Activated T-helper 2 cell treated with anti-CD3 and anti-CD28 coated beads, Interferon-gamma antibody, Interleukin-2, Interleukin-4, amounts not matched to agents 10 μg/mL and 5 μg/mL and 100 μg/mL, durations not matched to agents 14 hours and 24 hours and 36 hours (primary cell): Measurements from ENCODE around the gene ETFDH. TPM values are rescaled to one million over a fixed set of nuclear protein-coding genes. Genes with fewer than 3 reads are reported as not detected.
"Not testable (repeated sequence)": the region's sequence is repeated elsewhere in the genome, so short reads cannot be mapped to it uniquely, and the experiment has no call there.

Experiments
- DNase-seq: peaks from one replicate; pipeline ENCODE4 v3.0.0; 2021; ENCODE audit warnings: low spot score
- H3K27ac Mint-ChIP-seq: one replicate; pipeline ENCODE4 v1.8.0; 2021; ENCODE audit warnings: mixed read lengths
- H3K27me3 Mint-ChIP-seq: one replicate; pipeline ENCODE4 v1.8.0; 2021; ENCODE audit warnings: low read depth, mixed read lengths
- H3K36me3 Mint-ChIP-seq: one replicate; pipeline ENCODE4 v1.8.0; 2021; ENCODE audit warnings: low read depth, mixed read lengths
- H3K4me1 Mint-ChIP-seq: one replicate; pipeline ENCODE4 v1.8.0; 2021; ENCODE audit warnings: low read depth, mixed read lengths
- H3K4me3 Mint-ChIP-seq: one replicate; pipeline ENCODE4 v1.8.0; 2021; ENCODE audit warnings: low read depth, mild to moderate bottlenecking, moderate library complexity, mixed read lengths
- H3K9me3 Mint-ChIP-seq: one replicate; pipeline ENCODE4 v1.8.0; 2021; ENCODE audit warnings: mixed read lengths
- intact Hi-C: fragments of 100-400 bp; cut with micrococcal nuclease; formaldehyde crosslinking; loops from one replicate; pipeline ENCODE4 v1.15.1; 2023
- total RNA-seq: library from RNA; stranded (reverse); gene quantifications from 2 replicates; pipeline ENCODE4 v1.2.3, GENCODE V29; 2022

Gene ETFDH
- total RNA-seq, 1 donor from 2014 or later = 23.8 TPM

GRCh38 chr4:158704274-158704673 lies 32.2 kb downstream of the ETFDH start:
- no peaks in the 10 kb centered on the region for H3K9me3 Mint-ChIP-seq
- no peak overlapping the region for H3K4me3 Mint-ChIP-seq
- H3K4me1 Mint-ChIP-seq = no peaks in the 10 kb centered on the region
- peaks cover 48% of the 10 kb centered on the region for H3K36me3 Mint-ChIP-seq
- no peaks in the 10 kb centered on the region for H3K27me3 Mint-ChIP-seq
- no peak overlapping the region for H3K27ac Mint-ChIP-seq
- no peak for DNase-seq
- intact Hi-C loops = no loop called here

- H3K27me3 Mint-ChIP-seq = no peaks in the 10 kb centered on the region
- H3K4me3 Mint-ChIP-seq = no peak overlapping the region
- intact Hi-C loops = no loop called here
- no peak overlapping the region for H3K27ac Mint-ChIP-seq
- H3K9me3 Mint-ChIP-seq = no peaks in the 10 kb centered on the region
- no peak for DNase-seq
- H3K4me1 Mint-ChIP-seq = peaks cover 8% of the 10 kb centered on the region
- peaks cover 84% of the 10 kb centered on the region for H3K36me3 Mint-ChIP-seq
These were observed 38.7 kb downstream of the ETFDH start for GRCh38 chr4:158710814-158711213.

GRCh38 chr4:158712622-158713021 lies 40.5 kb downstream of the ETFDH start:
- DNase-seq, intact Hi-C loops, H3K4me3 Mint-ChIP-seq, H3K27ac Mint-ChIP-seq, H3K9me3 Mint-ChIP-seq, H3K27me3 Mint-ChIP-seq, H3K4me1 Mint-ChIP-seq: not testable (repeated sequence)
- H3K36me3 Mint-ChIP-seq = peaks cover 84% of the 10 kb centered on the region

GRCh38 chr4:158714937-158715336 lies 42.8 kb downstream of the ETFDH start:
- Mint-ChIP-seq H3K4me3 (no peak overlapping the region), H3K9me3 (no peaks in the 10 kb centered on the region), H3K27me3 (no peaks in the 10 kb centered on the region), H3K27ac (no peak overlapping the region), H3K36me3 (peaks cover 88% of the 10 kb centered on the region), H3K4me1 (peaks cover 23% of the 10 kb centered on the region)
- intact Hi-C loops = no loop called here
- no peak for DNase-seq

GRCh38 chr4:158715802-158716201 lies 43.7 kb downstream of the ETFDH start:
- Mint-ChIP-seq H3K36me3 (peaks cover 86% of the 10 kb centered on the region), H3K27ac (no peak overlapping the region), H3K4me3 (no peak overlapping the region), H3K27me3 (no peaks in the 10 kb centered on the region), H3K9me3 (no peaks in the 10 kb centered on the region), H3K4me1 (peaks cover 27% of the 10 kb centered on the region)
- no peak for DNase-seq
- intact Hi-C loops = no loop called here

GRCh38 chr4:158721680-158722079 lies 49.6 kb downstream of the ETFDH start:
- peak overlapping the region; percentile 98 for H3K27ac Mint-ChIP-seq
- DNase-seq = no peak
- no peaks in the 10 kb centered on the region for H3K27me3 Mint-ChIP-seq
- peaks cover 48% of the 10 kb centered on the region for H3K4me1 Mint-ChIP-seq
- intact Hi-C loops = loop anchor here (2.0 to 10.0 kb wide), 2 partner anchors 47 to 323 kb away; partner anchors contain the start of gene FNIP2
- H3K4me3 Mint-ChIP-seq = peak overlapping the region; percentile 95
- no peaks in the 10 kb centered on the region for H3K9me3 Mint-ChIP-seq
- peaks cover 57% of the 10 kb centered on the region for H3K36me3 Mint-ChIP-seq

- H3K4me3 Mint-ChIP-seq = peak overlapping the region; percentile 95
- H3K36me3 Mint-ChIP-seq = peaks cover 52% of the 10 kb centered on the region
- H3K27ac Mint-ChIP-seq = peak overlapping the region; percentile 98
- H3K4me1 Mint-ChIP-seq = peaks cover 52% of the 10 kb centered on the region
- peaks cover 2% of the 10 kb centered on the region for H3K27me3 Mint-ChIP-seq
- intact Hi-C loops = loop anchor here (2.0 to 10.0 kb wide), 2 partner anchors 46 to 322 kb away; partner anchors contain the start of gene FNIP2
- H3K9me3 Mint-ChIP-seq = no peaks in the 10 kb centered on the region
- DNase-seq = no peak
These were observed 50.3 kb downstream of the ETFDH start for GRCh38 chr4:158722291-158722916.

- H3K27me3 Mint-ChIP-seq = peaks cover 2% of the 10 kb centered on the region
- peak; percentile 77 for DNase-seq
- H3K4me1 Mint-ChIP-seq = peaks cover 50% of the 10 kb centered on the region
- H3K4me3 Mint-ChIP-seq = peak within 1 kb of the TSS; percentile 95
- intact Hi-C loops = loop anchor here (1.0 to 10.0 kb wide), 3 partner anchors 46 to 322 kb away; partner anchors contain the start of genes ETFDH and FNIP2
- H3K9me3 Mint-ChIP-seq = no peaks in the 10 kb centered on the region
- peak within 1 kb of the TSS; percentile 98 for H3K27ac Mint-ChIP-seq
- peaks cover 44% of the 10 kb centered on the region for H3K36me3 Mint-ChIP-seq
These were observed 51.1 kb downstream of the ETFDH start, which contains the start of gene PPID for GRCh38 chr4:158722917-158723793. PPID (minus strand) TSS chr4:158723396; CDS start chr4:158723288, 108 bp downstream.

- peaks cover 30% of the 10 kb centered on the region for H3K36me3 Mint-ChIP-seq
- H3K4me3 Mint-ChIP-seq = peak overlapping the region; percentile 95
- H3K4me1 Mint-ChIP-seq = peaks cover 57% of the 10 kb centered on the region
- no peak for DNase-seq
- H3K27ac Mint-ChIP-seq = peak overlapping the region; percentile 98
- peaks cover 13% of the 10 kb centered on the region for H3K27me3 Mint-ChIP-seq
- H3K9me3 Mint-ChIP-seq = no peaks in the 10 kb centered on the region
- intact Hi-C loops = loop anchor here (2.0 to 10.0 kb wide), 2 partner anchors 320 to 378 kb away; partner anchors contain the start of gene RAPGEF2
These were observed 52.5 kb downstream of the ETFDH start for GRCh38 chr4:158724637-158725036.

- Mint-ChIP-seq H3K27me3 (peaks cover 18% of the 10 kb centered on the region), H3K27ac (peak overlapping the region; percentile 6), H3K36me3 (peaks cover 12% of the 10 kb centered on the region), H3K9me3 (no peaks in the 10 kb centered on the region), H3K4me1 (peaks cover 48% of the 10 kb centered on the region), H3K4me3 (no peak overlapping the region)
- intact Hi-C loops = loop anchor here (10.0 kb wide), 1 partner anchor 318 kb away; no protein-coding TSS in a partner anchor
- no peak for DNase-seq
These were observed 54.5 kb downstream of the ETFDH start for GRCh38 chr4:158726633-158727032.

- DNase-seq = no peak
- no peaks in the 10 kb centered on the region for H3K9me3 Mint-ChIP-seq
- H3K4me3 Mint-ChIP-seq = no peak overlapping the region
- H3K27me3 Mint-ChIP-seq = peaks cover 29% of the 10 kb centered on the region
- no peaks in the 10 kb centered on the region for H3K36me3 Mint-ChIP-seq
- intact Hi-C loops = loop anchor here (10.0 kb wide), 1 partner anchor 317 kb away; no protein-coding TSS in a partner anchor
- peaks cover 39% of the 10 kb centered on the region for H3K4me1 Mint-ChIP-seq
- H3K27ac Mint-ChIP-seq = no peak overlapping the region
These were observed 56.1 kb downstream of the ETFDH start for GRCh38 chr4:158728236-158728635.

- no peaks in the 10 kb centered on the region for H3K9me3 Mint-ChIP-seq
- peaks cover 30% of the 10 kb centered on the region for H3K27me3 Mint-ChIP-seq
- no peaks in the 10 kb centered on the region for H3K36me3 Mint-ChIP-seq
- H3K4me3 Mint-ChIP-seq = no peak overlapping the region
- intact Hi-C loops = loop anchor here (1.0 to 10.0 kb wide), 6 partner anchors 39 to 473 kb away; partner anchors contain the start of gene FNIP2
- H3K27ac Mint-ChIP-seq = no peak overlapping the region
- peaks cover 30% of the 10 kb centered on the region for H3K4me1 Mint-ChIP-seq
- DNase-seq = peak; percentile 28
These were observed 57.8 kb downstream of the ETFDH start for GRCh38 chr4:158729716-158730559.
